HG03135 (cell line): ENCODE data around the gene CD22.
"Not testable (repeated sequence)": the region's sequence is repeated elsewhere in the genome, so short reads cannot be mapped to it uniquely, and the experiment has no call there.

Experiments
- ATAC-seq: cut with Tn5 transposase; IDR thresholded peaks from one replicate; pipeline ENCODE4 v1.9.1; 2021; ENCODE audit warnings: mild to moderate bottlenecking, moderate library complexity; ENCODE audit not compliant: unreplicated experiment

The CD22 gene

GRCh38 chr19:35357867-35358573 is 29.0 kb downstream of the CD22 start, which contains the start of gene FFAR3:
FFAR3 (plus strand) TSS chr19:35358460; CDS start chr19:35358891, 431 bp downstream.
- ATAC-seq: no peak

- not testable (repeated sequence) for ATAC-seq
Observed at GRCh38 chr19:35358834-35359233, 29.8 kb downstream of the CD22 start.

GRCh38 chr19:35359395-35359794 is 30.4 kb downstream of the CD22 start:
- ATAC-seq: not testable (repeated sequence)

GRCh38 chr19:35360081-35360480 is 31.1 kb downstream of the CD22 start:
- ATAC-seq: not testable (repeated sequence)

- ATAC-seq: no peak
Observed at GRCh38 chr19:35360880-35361420, 32.0 kb downstream of the CD22 start.

GRCh38 chr19:35362261-35363000 is 33.4 kb downstream of the CD22 start:
- ATAC-seq: no peak

- ATAC-seq: no peak
Observed at GRCh38 chr19:35363001-35363590, 34.1 kb downstream of the CD22 start.

- no peak for ATAC-seq
Observed at GRCh38 chr19:35363711-35364425, 34.9 kb downstream of the CD22 start.

GRCh38 chr19:35365303-35365702 is 36.3 kb downstream of the CD22 start:
- no peak for ATAC-seq

- no peak for ATAC-seq
Observed at GRCh38 chr19:35368378-35368777, 39.4 kb downstream of the CD22 start.

GRCh38 chr19:35369522-35369921 is 40.5 kb downstream of the CD22 start:
- no peak for ATAC-seq

- ATAC-seq: no peak
Observed at GRCh38 chr19:35370722-35371121, 41.7 kb downstream of the CD22 start, which contains the start of gene GPR42. GPR42 (plus strand) TSS chr19:35371068; CDS start chr19:35371360, 292 bp downstream.

- no peak for ATAC-seq
Observed at GRCh38 chr19:35373492-35373891, 44.5 kb downstream of the CD22 start.

GRCh38 chr19:35374031-35374430 is 45.0 kb downstream of the CD22 start:
- not testable (repeated sequence) for ATAC-seq

GRCh38 chr19:35375505-35376307 is 46.7 kb downstream of the CD22 start:
- no peak for ATAC-seq

- no peak for ATAC-seq
Observed at GRCh38 chr19:35377656-35378055, 48.7 kb downstream of the CD22 start.

- ATAC-seq: no peak
Observed at GRCh38 chr19:35378356-35378755, 49.4 kb downstream of the CD22 start.

- not testable (repeated sequence) for ATAC-seq
Observed at GRCh38 chr19:35379545-35379944, 50.6 kb downstream of the CD22 start.

GRCh38 chr19:35379992-35380391 is 51.0 kb downstream of the CD22 start:
- no peak for ATAC-seq
